ENCODE data around the gene CALML3.

The CALML3 gene

DNA sequence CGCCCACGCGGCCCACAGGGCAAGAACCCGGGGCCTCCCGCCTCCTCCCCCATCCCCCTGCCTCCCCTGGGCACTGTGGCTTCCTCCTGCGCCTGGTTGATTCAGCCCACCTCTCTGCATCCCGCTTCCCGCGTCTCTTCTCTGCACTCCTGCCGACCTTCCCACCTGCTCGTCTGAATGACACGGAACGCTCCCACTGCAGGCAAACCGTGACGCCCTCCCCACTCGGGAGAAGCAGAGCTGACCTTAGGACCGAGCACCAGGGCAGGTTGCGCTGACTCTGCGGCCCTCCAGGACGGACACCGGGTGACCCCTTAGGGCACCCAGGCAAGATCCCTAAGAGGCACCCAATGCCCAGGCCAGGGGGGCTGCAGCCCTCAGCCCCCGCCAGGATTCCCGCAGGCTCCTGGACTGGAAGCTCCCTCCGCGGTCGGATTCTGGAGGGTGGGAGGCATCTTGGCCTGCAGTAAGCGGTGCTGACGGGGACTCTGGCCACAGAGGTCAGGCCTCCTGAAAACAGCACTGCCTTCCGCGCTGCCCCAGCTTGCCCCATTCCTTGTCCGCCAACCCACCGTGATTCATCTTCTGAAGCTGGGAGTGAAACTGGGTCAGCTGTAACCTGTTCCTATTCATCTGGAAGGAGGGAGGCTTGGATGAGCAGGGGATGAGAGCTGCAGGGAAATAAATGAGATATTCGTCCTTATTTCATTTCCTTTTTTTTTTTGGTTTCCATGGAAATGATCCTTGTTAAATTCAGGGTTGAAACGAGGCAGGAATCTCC is 990 bp downstream of the CALML3 start:
- DNase-seq (ENCODE audit: low read depth), result no peak

DNA sequence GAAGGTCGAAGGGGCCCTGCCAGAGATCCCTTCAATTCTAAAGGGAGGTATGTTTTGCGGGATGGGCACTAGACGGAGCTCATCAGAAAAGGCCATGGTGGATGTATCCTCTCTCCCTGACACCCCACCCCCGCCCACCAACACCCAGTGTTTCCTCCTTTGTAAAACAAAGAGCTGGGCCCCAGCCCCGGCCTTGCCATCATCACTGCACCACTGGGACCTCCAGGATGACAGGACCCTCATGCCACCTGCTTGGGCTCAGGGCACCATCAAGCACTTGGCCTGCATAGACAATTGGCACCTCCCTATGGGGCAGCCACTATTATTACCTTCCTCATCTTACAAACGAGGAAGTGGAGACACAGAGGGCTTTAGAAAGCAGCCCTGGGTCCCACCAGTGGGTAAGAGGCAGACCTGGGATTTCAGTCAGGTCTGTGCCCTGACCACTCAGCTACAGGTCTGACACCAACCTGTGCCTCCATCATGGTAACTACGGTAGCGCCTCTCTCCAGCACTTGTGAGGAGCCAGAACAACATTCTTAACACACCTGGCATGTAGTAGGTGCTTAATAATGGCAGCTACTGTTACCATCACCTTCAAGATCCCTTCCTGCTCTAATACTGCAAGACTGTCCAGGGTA is 2.0 kb downstream of the CALML3 start:
- no peak for DNase-seq (ENCODE audit: low read depth)

GRCh38 chr10:5527332-5528200 is 2.8 kb downstream of the CALML3 start:
- DNase-seq (ENCODE audit: low read depth), result no peak

DNA sequence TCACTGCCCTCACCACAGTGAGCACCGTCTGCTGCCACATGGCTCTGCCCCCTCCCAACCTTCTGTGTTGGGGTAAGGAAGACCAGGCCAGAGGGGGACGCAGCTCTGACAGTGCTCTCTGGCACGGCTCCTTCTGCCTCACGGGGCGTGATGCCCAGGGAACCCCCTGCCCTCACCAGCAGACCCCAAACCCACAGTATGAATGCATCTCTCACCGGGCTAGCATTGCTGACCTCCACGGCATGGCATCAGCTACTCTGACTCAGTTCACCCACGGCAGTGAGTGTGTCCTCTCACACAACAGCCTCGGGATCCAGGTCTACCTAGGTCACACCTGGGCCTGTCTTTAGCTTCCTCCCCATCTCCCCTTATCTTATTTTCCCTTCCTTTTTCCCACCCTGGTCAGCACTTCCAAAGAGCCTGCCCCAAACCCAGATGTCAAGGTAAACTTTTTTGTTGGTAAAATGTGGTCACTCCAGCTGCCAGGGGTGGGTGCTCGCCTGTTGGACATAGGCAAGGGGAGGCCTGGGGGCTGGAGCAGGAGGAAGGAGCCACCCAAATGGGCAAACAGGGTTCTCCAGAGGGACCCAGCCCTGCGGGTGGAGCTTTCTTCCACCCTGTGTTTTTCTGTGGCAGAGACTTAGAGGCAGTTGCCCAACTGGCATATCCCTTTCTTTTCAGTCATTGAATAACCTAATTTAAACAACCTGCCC is 4.4 kb downstream of the CALML3 start:
- no peak for DNase-seq (ENCODE audit: low read depth)

- DNase-seq (ENCODE audit: low read depth), result no peak
These were observed 5.1 kb downstream of the CALML3 start for GRCh38 chr10:5529702-5530411.

DNA sequence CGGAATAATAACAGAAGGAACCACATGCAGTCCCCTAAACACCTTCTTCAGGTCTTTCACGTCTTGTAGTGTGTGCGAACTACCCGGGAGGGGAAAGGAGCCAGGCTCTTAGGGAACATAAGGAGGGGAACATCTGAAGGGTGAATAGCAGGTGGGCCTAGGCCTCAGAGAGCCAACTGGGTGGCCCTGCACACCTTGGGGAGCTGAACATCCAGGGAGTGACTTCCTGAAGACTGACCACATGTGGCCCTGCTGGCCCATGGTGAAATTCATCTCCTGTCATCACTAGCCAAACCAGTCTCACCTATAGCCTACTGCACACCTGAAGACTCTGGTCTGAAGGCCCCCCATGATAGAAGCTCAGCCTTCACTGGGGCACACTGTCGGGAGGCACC is 5.6 kb downstream of the CALML3 start:
- no peak for DNase-seq (ENCODE audit: low read depth)

DNA sequence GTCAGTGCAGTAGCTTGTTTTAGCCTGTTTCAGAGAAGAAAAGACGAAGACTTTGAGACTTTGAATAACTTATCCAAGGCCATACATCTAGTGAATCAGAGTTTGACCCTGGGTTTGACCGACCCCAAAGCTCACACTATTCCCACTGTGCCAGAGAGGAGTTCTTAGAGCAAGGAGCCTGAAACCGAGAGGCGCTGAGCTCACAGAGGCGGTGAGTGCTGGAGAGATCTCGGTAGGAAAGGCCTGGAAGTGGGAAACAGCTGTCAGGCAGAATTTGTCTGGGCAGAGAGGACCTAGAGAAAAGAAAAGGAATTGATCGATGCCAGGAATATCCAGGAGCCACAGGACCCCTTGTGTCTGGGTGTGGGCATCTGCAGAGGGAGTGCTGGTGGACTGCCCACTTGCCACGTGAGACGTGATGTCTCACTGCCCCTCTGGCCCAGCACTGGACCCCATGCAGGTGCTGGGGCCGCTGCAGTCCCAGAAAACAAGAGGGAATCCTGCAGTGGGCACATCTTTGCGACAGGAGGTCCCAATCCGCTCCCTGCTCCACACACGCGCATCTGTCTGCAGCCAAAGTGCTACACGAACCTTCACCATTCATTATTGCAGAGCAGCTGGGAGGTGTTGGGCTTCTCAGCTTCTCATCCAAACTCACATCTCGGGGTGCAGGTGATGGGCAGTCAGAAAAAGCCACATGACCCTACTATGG is 6.2 kb downstream of the CALML3 start:
- DNase-seq (ENCODE audit: low read depth), result no peak

GRCh38 chr10:5531558-5532306 is 7.0 kb downstream of the CALML3 start:
- no peak for DNase-seq (ENCODE audit: low read depth)

DNA sequence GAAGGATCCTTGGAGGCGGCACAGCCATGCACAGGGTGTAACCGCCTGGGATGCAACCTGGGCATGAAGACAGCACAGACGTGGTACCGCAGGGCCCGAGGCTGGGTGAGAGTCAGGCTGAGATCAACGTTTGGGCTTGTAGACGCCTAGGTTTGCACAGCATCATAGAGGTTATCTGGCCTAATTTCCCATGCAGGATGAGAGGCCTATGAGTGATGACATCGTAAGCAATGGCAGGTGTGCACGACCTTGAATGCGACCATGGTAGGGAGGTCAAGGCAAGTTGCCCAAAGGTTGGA is 7.5 kb downstream of the CALML3 start:
- DNase-seq (ENCODE audit: low read depth), result no peak

DNA sequence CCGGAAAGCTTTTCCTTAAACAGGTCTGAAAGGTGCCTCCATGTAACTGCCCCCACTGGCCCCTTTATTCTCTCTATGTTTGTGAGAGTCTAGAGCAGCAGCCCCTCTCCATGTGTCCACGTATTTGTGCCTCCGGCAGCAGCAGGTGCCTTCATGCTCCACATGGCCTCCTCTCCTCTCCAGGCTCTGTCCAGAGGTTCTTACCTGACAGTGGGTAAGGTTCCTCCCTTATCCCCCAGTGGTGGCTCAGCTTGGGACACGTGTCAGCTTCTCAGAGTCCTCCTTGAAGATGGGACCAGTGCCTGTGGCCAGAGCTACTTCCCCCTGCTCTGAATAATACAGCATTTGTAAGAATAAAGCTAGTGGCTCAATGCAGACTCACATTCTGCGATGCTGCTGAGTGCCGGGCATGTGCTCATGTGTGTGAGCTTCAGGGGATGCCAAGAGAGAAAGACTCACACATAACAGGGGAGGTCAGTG is 7.9 kb downstream of the CALML3 start:
- no peak for DNase-seq (ENCODE audit: low read depth)

GRCh38 chr10:5533098-5533731 is 8.5 kb downstream of the CALML3 start:
- DNase-seq (ENCODE audit: low read depth), result no peak

- DNase-seq (ENCODE audit: low read depth), result no peak
These were observed 9.5 kb downstream of the CALML3 start for GRCh38 chr10:5534051-5534821.

GRCh38 chr10:5534880-5535856 is 10.4 kb downstream of the CALML3 start:
- DNase-seq (ENCODE audit: low read depth), result peak; percentile 51

DNA sequence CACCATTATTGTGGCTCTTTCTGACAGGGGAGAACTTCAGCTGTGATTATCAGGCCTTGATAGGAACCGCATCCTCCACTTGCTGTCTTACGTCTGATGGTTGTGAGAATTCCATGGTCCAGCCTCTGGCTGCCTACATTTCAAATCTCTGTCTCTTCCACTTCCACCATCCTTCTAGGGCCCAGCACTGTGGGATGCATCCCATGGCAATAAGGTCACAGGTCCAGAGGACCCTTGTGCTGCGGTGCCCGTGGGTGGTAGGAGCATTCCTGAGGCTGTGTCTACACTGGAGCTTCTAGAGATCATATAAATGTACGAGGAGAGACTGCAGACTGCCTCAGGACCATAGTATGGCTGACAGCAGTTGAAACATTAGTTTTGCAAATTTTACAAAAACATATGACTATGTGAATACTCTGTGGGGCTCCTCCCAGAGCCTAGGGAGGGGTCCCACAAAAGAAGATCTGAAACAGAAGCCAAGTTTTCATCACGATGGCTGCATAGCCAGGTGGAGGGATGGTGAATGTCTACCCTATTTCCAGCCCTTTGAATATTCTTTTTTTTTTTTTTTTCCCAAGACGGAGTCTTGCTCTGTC is 11.8 kb downstream of the CALML3 start:
- no peak for DNase-seq (ENCODE audit: low read depth)

GRCh38 chr10:5537684-5538083 is 12.9 kb downstream of the CALML3 start:
- no peak for DNase-seq (ENCODE audit: low read depth)

GRCh38 chr10:5538446-5538845 is 13.7 kb downstream of the CALML3 start:
- no peak for DNase-seq (ENCODE audit: low read depth)
